ENCODE results near the gene PREB. TPM values are rescaled to one million over a fixed set of nuclear protein-coding genes. Genes with fewer than 3 reads are reported as not detected.

Gene PREB
- total and polyA plus RNA-seq, 2 donors (not counting 3 experiments of a cell fraction or from before 2014, with no cell fraction given), result 47.2 to 73.3 TPM

DNA sequence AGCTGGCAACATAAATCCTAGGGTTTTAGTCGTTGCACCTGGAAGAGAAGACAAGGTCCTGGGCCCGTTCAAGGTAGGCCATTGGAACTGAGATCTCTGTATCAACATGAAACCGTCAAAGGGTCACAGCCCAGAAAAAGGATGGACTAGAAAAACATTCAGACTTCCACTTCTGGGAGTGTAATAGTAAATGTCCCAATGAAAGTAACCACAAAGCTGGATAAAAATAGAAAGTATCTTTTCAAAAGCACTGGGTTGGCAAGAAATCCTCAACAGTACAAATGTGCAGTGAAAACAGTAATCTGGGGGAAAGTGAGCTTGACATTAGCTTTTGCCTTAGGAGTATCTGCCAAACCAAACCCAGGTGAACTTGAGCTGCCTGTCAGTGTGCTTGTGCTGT lies 28.5 kb downstream of the PREB start:
- H3K27me3 ChIP-seq (ENCODE audit: control insufficient read depth in 2 of 2, insufficient read depth in 2 of 2, low read length in 2 of 2), result no peaks in the 10 kb centered on the region
- no peak overlapping the region for H3K27ac ChIP-seq (ENCODE audit: insufficient read depth, low read depth, low read length)
- POLR2A ChIA-PET, result no interaction called here
- FAIRE-seq (no peak), DNase-seq (ENCODE audit: low read depth, low spot score) (no peak)
- no peaks in the 10 kb centered on the region for H3K9me3 ChIP-seq (replicated peaks; ENCODE audit: control insufficient read depth, insufficient read depth, low read length)
- TF ChIP-seq FOS (IDR thresholded peaks at IDR 0.05; ENCODE audit: borderline replicate concordance, insufficient read depth, low read length) (no peak), JUN (IDR thresholded peaks at IDR 0.05; ENCODE audit: borderline replicate concordance, insufficient read depth, insufficient read length, low read depth) (no peak), EZH2 (IDR thresholded peaks at IDR 0.05; ENCODE audit: borderline replicate concordance, low read depth, low read length, severe bottlenecking) (no peak), GATA2 (IDR thresholded peaks at IDR 0.05; ENCODE audit: insufficient read depth, insufficient read length, low read depth, low read length) (no peak), POLR2A (IDR thresholded peaks at IDR 0.05; ENCODE audit: low read depth, low read length) (no peak), CTCF (IDR thresholded peaks at IDR 0.05; ENCODE audit: extremely low read depth in 1 of 2, insufficient read depth in 1 of 2, low read depth in 1 of 2, low read length in 2 of 2) (no peak), POLR2AphosphoS5 (IDR thresholded peaks at IDR 0.05; ENCODE audit: insufficient read depth, low read depth, low read length) (no peak), MYC (IDR thresholded peaks at IDR 0.05; ENCODE audit: low read depth, low read length) (no peak)
- TF ChIP-seq, protein P1, sequence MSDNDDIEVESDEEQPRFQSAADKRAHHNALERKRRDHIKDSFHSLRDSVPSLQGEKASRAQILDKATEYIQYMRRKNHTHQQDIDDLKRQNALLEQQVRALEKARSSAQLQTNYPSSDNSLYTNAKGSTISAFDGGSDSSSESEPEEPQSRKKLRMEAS (IDR thresholded peaks at IDR 0.05; ENCODE audit: insufficient read depth, insufficient read length), result no peak
- no peak overlapping the region for H3K4me2 ChIP-seq (ENCODE audit: insufficient read depth, low read length)
- H3K36me3 ChIP-seq (ENCODE audit: control insufficient read depth in 2 of 2, extremely low read depth in 1 of 2, insufficient read depth in 2 of 2, low read length in 2 of 2), result no peaks in the 10 kb centered on the region
- no peak overlapping the region for H3K9ac ChIP-seq (replicated peaks; ENCODE audit: extremely low read depth, insufficient read depth, low read length)
- CTCF ChIA-PET, result interaction anchor here (1.2 to 1.7 kb wide), 4 partner anchors 10 to 174 kb away, joined by 3 to 6 read pairs (median 4); no protein-coding TSS in a partner anchor
- H2AFZ ChIP-seq (ENCODE audit: low read depth, low read length), result no peak overlapping the region
- intact Hi-C loops (cut with micrococcal nuclease) (no loop called here), dilution Hi-C loops (cut with MboI; ENCODE audit: extremely low pct_ligation_motif_present, low sequenced_read_pairs) (no loop called here)
- H3K4me1 ChIP-seq (ENCODE audit: control insufficient read depth, extremely low read depth, insufficient read depth, low read length), result no peaks in the 10 kb centered on the region
- no peak overlapping the region for H3K4me3 ChIP-seq (replicated peaks in 1 of 3; ENCODE audit: insufficient read depth in 1 of 3, low read depth in 1 of 3, low read length in 3 of 3)
- no TSS peak for BruUV-seq (replicated peaks)
- no peaks in the 10 kb centered on the region for H3K79me2 ChIP-seq (ENCODE audit: control insufficient read depth, insufficient read depth, low read length)
- H4K20me1 ChIP-seq (replicated peaks; ENCODE audit: control insufficient read depth, extremely low read depth, insufficient read depth, low read length), result no peaks in the 10 kb centered on the region
- H3K9me1 ChIP-seq (replicated peaks; ENCODE audit: control insufficient read depth, extremely low read depth, insufficient read depth, low read length), result no peaks in the 10 kb centered on the region
